SK-N-SH (cell line): ENCODE measurements around the gene TUBB2B. TPM values are rescaled to one million over a fixed set of nuclear protein-coding genes. Genes with fewer than 3 reads are reported as not detected.

Experiments used
- CTCF ChIA-PET: fragments of 300-600, 350-600 bp; formaldehyde crosslinking; extraction: SDS; loops from one replicate; lab custom pipeline; 2021; lab: Yijun Ruan, JAX
- POLR2A ChIA-PET: fragments of 350-600 bp; sonication (Branson Sonifier 250); formaldehyde crosslinking; extraction: SDS; loops from one replicate; lab custom pipeline; 2020; ENCODE audit warnings: antibody characterized with exemption, inconsistent platforms; lab: Yijun Ruan, JAX
- DNase-seq: peaks from one replicate; pipeline ENCODE4 v3.0.0; 2012
- H2AFZ ChIP-seq: fragments of 200-600 bp; sonication (generic); 2 replicates; pipeline ENCODE4 v1.8.1; 2016; ENCODE audit warnings: antibody characterized with exemption, mild to moderate bottlenecking, low read depth
- H3F3A ChIP-seq: fragments of 200-600 bp; sonication (generic); replicated peaks from 2 replicates; pipeline ENCODE3; 2016; ENCODE audit warnings: antibody characterized with exemption, mild to moderate bottlenecking; ENCODE audit not compliant: insufficient read depth
- H3K27ac ChIP-seq, 2 experiments: fragments of 200-500 bp in 1 of 2; fragments of 200-600 bp in 1 of 2; sonication (Bioruptor generic) in 1 of 2; sonication (generic), shearing (Covaris generic) in 1 of 2; 2 replicates each; pipeline versions ENCODE4 v1.5.1 to v1.6.1; 2014 to 2016; ENCODE audit warnings: low read depth in 2 of 2, inconsistent platforms in 1 of 2, low read length in 1 of 2, mild to moderate bottlenecking in 1 of 2, mixed read lengths in 1 of 2
- H3K27me3 ChIP-seq: fragments of 200-600 bp; sonication (generic), shearing (Covaris generic); 2 replicates; pipeline ENCODE4 v1.6.1; 2016; ENCODE audit warnings: mixed run types; ENCODE audit not compliant: insufficient read depth
- H3K36me3 ChIP-seq, 2 experiments: fragments of 200-500 bp in 1 of 2; fragments of 200-600 bp in 1 of 2; sonication (Bioruptor generic) in 1 of 2; sonication (generic) in 1 of 2; replicated peaks in 1 of 2; 2 replicates each; pipeline versions ENCODE3 to v1.5.1; 2014 to 2016; ENCODE audit warnings: low read length in 1 of 2, mild to moderate bottlenecking in 1 of 2; ENCODE audit not compliant: insufficient read depth in 2 of 2, control insufficient read depth in 1 of 2
- H3K4me1 ChIP-seq, 2 experiments: fragments of 200-500 bp in 1 of 2; fragments of 200-600 bp in 1 of 2; sonication (Bioruptor generic) in 1 of 2; sonication (generic), shearing (Covaris generic) in 1 of 2; 2 replicates each; pipeline versions ENCODE4 v1.5.1 to v1.6.1; 2014 to 2016; ENCODE audit warnings: low read depth in 1 of 2, low read length in 1 of 2, mixed run types in 1 of 2; ENCODE audit not compliant: insufficient read depth in 2 of 2, control insufficient read depth in 1 of 2
- H3K4me2 ChIP-seq: fragments of 200-600 bp; sonication (generic), shearing (Covaris generic); 2 replicates; pipeline ENCODE4 v1.6.1; 2017; ENCODE audit warnings: mixed run types
- H3K4me3 ChIP-seq, 2 experiments: fragments of 200-500 bp in 1 of 2; fragments of 200-600 bp in 1 of 2; sonication (Bioruptor generic) in 1 of 2; sonication (generic), shearing (Covaris generic) in 1 of 2; 2 replicates each; pipeline versions ENCODE4 v1.5.1 to v1.8.1; 2014 to 2016; ENCODE audit warnings: low read depth in 2 of 2, inconsistent platforms in 1 of 2, low read length in 1 of 2, mild to moderate bottlenecking in 1 of 2, mixed read lengths in 1 of 2, moderate library complexity in 1 of 2
- H3K79me2 ChIP-seq: fragments of 200-600 bp; sonication (generic); 2 replicates; pipeline ENCODE4 v1.8.1; 2017; ENCODE audit warnings: mild to moderate bottlenecking; ENCODE audit not compliant: insufficient read depth
- H3K9ac ChIP-seq: fragments of 200-600 bp; sonication (generic); 2 replicates; pipeline ENCODE4 v1.6.1; 2017; ENCODE audit warnings: mixed run types
- H3K9me2 ChIP-seq: fragments of 200-600 bp; sonication (generic); 2 replicates; pipeline ENCODE4 v1.6.1; 2017; ENCODE audit warnings: mixed run types
- H3K9me3 ChIP-seq: fragments of 200-600 bp; sonication (generic); 2 replicates; pipeline ENCODE4 v1.6.1; 2017; ENCODE audit warnings: mixed run types, mild to moderate bottlenecking, moderate library complexity
- H4K20me1 ChIP-seq: fragments of 200-600 bp; sonication (generic); 2 replicates; pipeline ENCODE4 v1.6.1; 2017; ENCODE audit warnings: mild to moderate bottlenecking, mixed run types; ENCODE audit not compliant: insufficient read depth
- EP300 ChIP-seq, 2 experiments: IDR thresholded peaks; 2 replicates each; pipeline versions ENCODE4 v1.4.0 to v1.6.1; 2012; ENCODE audit warnings: borderline replicate concordance in 1 of 2, low read depth in 1 of 2, low read length in 1 of 2
- FOSL2 ChIP-seq: IDR thresholded peaks from 2 replicates; pipeline ENCODE4 v1.4.0; 2012; ENCODE audit warnings: low read depth, mild to moderate bottlenecking, moderate library complexity, borderline replicate concordance
- GATA2 ChIP-seq: sonication (generic); formaldehyde crosslinking; IDR thresholded peaks from 2 replicates; pipeline ENCODE4 v1.5.0; 2020; ENCODE audit warnings: mild to moderate bottlenecking, missing genetic modification reagents
- RXRA ChIP-seq: IDR thresholded peaks from 2 replicates; pipeline ENCODE4 v1.4.0; 2012; ENCODE audit warnings: low read depth, mild to moderate bottlenecking, borderline replicate concordance
- SMC3 ChIP-seq: IDR thresholded peaks from 2 replicates; pipeline ENCODE4 v1.6.1; 2012; ENCODE audit warnings: low read depth, low read length, improper control_type of control experiment
- YY1 ChIP-seq: IDR thresholded peaks from 2 replicates; pipeline ENCODE4 v1.4.0; 2012; ENCODE audit warnings: low read depth, mild to moderate bottlenecking
- WGBS: methylation state at CpG from one replicate; pipeline ENCODE4 v1.1.6; 2017; ENCODE audit warnings: low lambda C conversion rate; 5-methylcytosine and 5-hydroxymethylcytosine counted together
- polyA plus RNA-seq, 3 experiments: library from polyadenylated mRNA; depleted of rRNA; stranded (reverse); fragments of >200 nt; gene quantifications; 2 replicates each; pipeline ENCODE4 v1.2.3, GENCODE V29; 2012
- TF ChIP-seq, protein P1 (sequence below): IDR thresholded peaks from 2 replicates; pipeline ENCODE4 v1.4.0; 2012; ENCODE audit warnings: low read depth
- TF ChIP-seq, protein P2 (sequence below): IDR thresholded peaks from 2 replicates; pipeline ENCODE4 v1.6.1; 2012; ENCODE audit warnings: mild to moderate bottlenecking, low read depth, low read length, moderate library complexity
- TF ChIP-seq, protein P3 (sequence below): fragments of 200-600 bp; sonication (generic); IDR thresholded peaks from 2 replicates; pipeline ENCODE4 v1.6.1; 2017; ENCODE audit warnings: antibody characterized with exemption, mild to moderate bottlenecking, moderate library complexity
- TF ChIP-seq, protein P4 (sequence below): IDR thresholded peaks from 2 replicates; pipeline ENCODE4 v1.4.0; 2012; ENCODE audit warnings: low read depth, borderline replicate concordance

Gene TUBB2B
- polyA plus RNA-seq, 1 of the 3 experiments (the other 2 are of a cell fraction): 162 TPM

DNA sequence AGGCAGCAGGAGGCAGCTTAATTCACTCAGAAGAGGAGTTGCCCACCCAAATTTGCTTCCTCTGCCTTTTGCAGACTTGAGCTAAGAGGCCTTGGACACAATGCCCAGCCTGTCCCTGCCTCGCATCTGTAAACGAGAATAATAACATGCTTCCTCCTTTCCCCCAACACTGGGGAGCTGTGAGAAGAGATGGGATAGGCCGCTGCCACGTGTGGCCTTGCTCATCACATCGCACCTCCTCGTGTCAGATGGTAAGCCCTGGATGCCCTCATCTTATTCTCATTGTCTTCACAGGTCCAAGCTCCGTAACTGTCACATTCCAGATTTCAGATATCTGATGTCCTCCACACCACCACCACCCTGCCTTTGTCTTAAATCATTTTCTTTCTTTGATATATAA, 13.1 kb upstream of the TUBB2B start:
- H3K27ac ChIP-seq: no peak overlapping the region
- H3K4me2 ChIP-seq: no peak overlapping the region
- no peaks in the 10 kb centered on the region for H3K27me3 ChIP-seq
- TF ChIP-seq EP300 (IDR thresholded peaks at IDR 0.05; ENCODE audit: borderline replicate concordance in 1 of 2, low read depth in 1 of 2, low read length in 1 of 2) (no peak), FOSL2 (no peak), SMC3 (no peak), RXRA (no peak), GATA2 (no peak), YY1 (no peak)
- TF ChIP-seq, protein P1, sequence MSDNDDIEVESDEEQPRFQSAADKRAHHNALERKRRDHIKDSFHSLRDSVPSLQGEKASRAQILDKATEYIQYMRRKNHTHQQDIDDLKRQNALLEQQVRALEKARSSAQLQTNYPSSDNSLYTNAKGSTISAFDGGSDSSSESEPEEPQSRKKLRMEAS: no peak
- TF ChIP-seq, protein P2, sequence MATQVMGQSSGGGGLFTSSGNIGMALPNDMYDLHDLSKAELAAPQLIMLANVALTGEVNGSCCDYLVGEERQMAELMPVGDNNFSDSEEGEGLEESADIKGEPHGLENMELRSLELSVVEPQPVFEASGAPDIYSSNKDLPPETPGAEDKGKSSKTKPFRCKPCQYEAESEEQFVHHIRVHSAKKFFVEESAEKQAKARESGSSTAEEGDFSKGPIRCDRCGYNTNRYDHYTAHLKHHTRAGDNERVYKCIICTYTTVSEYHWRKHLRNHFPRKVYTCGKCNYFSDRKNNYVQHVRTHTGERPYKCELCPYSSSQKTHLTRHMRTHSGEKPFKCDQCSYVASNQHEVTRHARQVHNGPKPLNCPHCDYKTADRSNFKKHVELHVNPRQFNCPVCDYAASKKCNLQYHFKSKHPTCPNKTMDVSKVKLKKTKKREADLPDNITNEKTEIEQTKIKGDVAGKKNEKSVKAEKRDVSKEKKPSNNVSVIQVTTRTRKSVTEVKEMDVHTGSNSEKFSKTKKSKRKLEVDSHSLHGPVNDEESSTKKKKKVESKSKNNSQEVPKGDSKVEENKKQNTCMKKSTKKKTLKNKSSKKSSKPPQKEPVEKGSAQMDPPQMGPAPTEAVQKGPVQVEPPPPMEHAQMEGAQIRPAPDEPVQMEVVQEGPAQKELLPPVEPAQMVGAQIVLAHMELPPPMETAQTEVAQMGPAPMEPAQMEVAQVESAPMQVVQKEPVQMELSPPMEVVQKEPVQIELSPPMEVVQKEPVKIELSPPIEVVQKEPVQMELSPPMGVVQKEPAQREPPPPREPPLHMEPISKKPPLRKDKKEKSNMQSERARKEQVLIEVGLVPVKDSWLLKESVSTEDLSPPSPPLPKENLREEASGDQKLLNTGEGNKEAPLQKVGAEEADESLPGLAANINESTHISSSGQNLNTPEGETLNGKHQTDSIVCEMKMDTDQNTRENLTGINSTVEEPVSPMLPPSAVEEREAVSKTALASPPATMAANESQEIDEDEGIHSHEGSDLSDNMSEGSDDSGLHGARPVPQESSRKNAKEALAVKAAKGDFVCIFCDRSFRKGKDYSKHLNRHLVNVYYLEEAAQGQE: no peak
- TF ChIP-seq, protein P3, sequence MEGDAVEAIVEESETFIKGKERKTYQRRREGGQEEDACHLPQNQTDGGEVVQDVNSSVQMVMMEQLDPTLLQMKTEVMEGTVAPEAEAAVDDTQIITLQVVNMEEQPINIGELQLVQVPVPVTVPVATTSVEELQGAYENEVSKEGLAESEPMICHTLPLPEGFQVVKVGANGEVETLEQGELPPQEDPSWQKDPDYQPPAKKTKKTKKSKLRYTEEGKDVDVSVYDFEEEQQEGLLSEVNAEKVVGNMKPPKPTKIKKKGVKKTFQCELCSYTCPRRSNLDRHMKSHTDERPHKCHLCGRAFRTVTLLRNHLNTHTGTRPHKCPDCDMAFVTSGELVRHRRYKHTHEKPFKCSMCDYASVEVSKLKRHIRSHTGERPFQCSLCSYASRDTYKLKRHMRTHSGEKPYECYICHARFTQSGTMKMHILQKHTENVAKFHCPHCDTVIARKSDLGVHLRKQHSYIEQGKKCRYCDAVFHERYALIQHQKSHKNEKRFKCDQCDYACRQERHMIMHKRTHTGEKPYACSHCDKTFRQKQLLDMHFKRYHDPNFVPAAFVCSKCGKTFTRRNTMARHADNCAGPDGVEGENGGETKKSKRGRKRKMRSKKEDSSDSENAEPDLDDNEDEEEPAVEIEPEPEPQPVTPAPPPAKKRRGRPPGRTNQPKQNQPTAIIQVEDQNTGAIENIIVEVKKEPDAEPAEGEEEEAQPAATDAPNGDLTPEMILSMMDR: no peak
- TF ChIP-seq, protein P4, sequence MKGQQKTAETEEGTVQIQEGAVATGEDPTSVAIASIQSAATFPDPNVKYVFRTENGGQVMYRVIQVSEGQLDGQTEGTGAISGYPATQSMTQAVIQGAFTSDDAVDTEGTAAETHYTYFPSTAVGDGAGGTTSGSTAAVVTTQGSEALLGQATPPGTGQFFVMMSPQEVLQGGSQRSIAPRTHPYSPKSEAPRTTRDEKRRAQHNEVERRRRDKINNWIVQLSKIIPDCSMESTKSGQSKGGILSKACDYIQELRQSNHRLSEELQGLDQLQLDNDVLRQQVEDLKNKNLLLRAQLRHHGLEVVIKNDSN: no peak
- H3K4me1 ChIP-seq: no peaks in the 10 kb centered on the region
- no peak overlapping the region for H3K9ac ChIP-seq
- no peaks in the 10 kb centered on the region for H3K9me2 ChIP-seq
- no peaks in the 10 kb centered on the region for H3K79me2 ChIP-seq
- no peak for DNase-seq
- ChIA-PET CTCF (interaction anchor here (1.6 to 3.4 kb wide), 3 partner anchors 9 to 11 kb away, joined by 4 to 19 read pairs (median 5); no protein-coding TSS in a partner anchor), POLR2A (interaction anchor here (0.8 kb wide), 1 partner anchor 14 kb away, joined by 3 read pairs; no protein-coding TSS in a partner anchor)
- H3F3A ChIP-seq: no peaks in the 10 kb centered on the region
- 82% methylated on average over 7 of the region's 7 CpGs for WGBS
- H3K4me3 ChIP-seq: no peak overlapping the region
- no peaks in the 10 kb centered on the region for H4K20me1 ChIP-seq
- no peak overlapping the region for H2AFZ ChIP-seq
- H3K9me3 ChIP-seq: no peaks in the 10 kb centered on the region
- H3K36me3 ChIP-seq: no peaks in the 10 kb centered on the region
